ENCODE measurements around the gene KLHL2.
"Not testable (repeated sequence)": the region's sequence is repeated elsewhere in the genome, so short reads cannot be mapped to it uniquely, and the experiment has no call there.

DNA sequence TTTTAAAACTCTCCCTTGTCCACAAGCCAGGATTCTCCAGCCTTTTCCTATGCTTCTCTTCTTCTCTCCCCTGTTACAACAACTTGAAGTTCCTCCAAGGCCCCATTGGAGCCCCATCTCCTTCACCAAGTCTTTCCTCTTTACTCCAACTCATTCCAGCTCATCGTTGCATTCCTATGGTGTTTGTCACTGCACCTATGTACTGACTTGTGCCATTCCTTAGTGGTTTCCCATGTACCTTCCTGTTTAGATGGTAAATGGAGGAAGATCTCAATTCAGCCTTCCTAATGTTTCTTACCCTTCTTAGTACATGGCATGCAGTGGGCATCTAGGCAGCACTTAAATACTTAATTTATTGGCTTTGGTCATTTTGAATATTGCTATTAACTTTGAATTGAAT lies 6.0 kb downstream of the KLHL2 start:
- TF ChIP-seq, protein P1, sequence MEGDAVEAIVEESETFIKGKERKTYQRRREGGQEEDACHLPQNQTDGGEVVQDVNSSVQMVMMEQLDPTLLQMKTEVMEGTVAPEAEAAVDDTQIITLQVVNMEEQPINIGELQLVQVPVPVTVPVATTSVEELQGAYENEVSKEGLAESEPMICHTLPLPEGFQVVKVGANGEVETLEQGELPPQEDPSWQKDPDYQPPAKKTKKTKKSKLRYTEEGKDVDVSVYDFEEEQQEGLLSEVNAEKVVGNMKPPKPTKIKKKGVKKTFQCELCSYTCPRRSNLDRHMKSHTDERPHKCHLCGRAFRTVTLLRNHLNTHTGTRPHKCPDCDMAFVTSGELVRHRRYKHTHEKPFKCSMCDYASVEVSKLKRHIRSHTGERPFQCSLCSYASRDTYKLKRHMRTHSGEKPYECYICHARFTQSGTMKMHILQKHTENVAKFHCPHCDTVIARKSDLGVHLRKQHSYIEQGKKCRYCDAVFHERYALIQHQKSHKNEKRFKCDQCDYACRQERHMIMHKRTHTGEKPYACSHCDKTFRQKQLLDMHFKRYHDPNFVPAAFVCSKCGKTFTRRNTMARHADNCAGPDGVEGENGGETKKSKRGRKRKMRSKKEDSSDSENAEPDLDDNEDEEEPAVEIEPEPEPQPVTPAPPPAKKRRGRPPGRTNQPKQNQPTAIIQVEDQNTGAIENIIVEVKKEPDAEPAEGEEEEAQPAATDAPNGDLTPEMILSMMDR (conservative IDR thresholded peaks at IDR 0.05; ENCODE audit: low read depth, low read length) = not testable (repeated sequence)
- TF ChIP-seq EZH2 (IDR thresholded peaks at IDR 0.05; ENCODE audit: borderline replicate concordance, low read depth, low read length, poor library complexity, severe bottlenecking) = not testable (repeated sequence)
